K562 (cell line): Measurements from ENCODE around the gene PPP1R10. TPM values are rescaled to one million over a fixed set of nuclear protein-coding genes. Genes with fewer than 3 reads are reported as not detected.

Source experiments
- ADNP ChIP-seq: fragments of 200-800 bp; sonication (Bioruptor generic); IDR thresholded peaks from 2 replicates; pipeline ENCODE4 v1.6.1; 2016; ENCODE audit warnings: missing genetic modification characterization, missing compliant biosample characterization
- CHAMP1 ChIP-seq: fragments of 450-650 bp; IDR thresholded peaks from 2 replicates; pipeline ENCODE4 v1.6.1; 2016; ENCODE audit warnings: mild to moderate bottlenecking
- CHD4 ChIP-seq: fragments of 200-600 bp; sonication (generic); IDR thresholded peaks from 3 replicates; pipeline ENCODE4 v1.6.1; 2012; ENCODE audit warnings: low read depth, mild to moderate bottlenecking, mixed read lengths, low read length, inconsistent platforms; ENCODE audit not compliant: insufficient read depth, insufficient replicate concordance, poor library complexity, severe bottlenecking
- EHMT2 ChIP-seq: fragments of 450-650 bp; IDR thresholded peaks from 2 replicates; pipeline ENCODE4 v1.6.1; 2018; ENCODE audit warnings: antibody characterized with exemption
- FOXP4 ChIP-seq: sonication (generic); formaldehyde crosslinking; IDR thresholded peaks from 2 replicates; pipeline ENCODE4 v1.8.0; 2022; ENCODE audit warnings: mild to moderate bottlenecking, missing genetic modification reagents, borderline replicate concordance
- HNRNPL ChIP-seq: fragments of 200-400 bp; formaldehyde crosslinking; IDR thresholded peaks from 2 replicates; pipeline ENCODE4 v1.6.1; 2017; ENCODE audit warnings: low read depth, mild to moderate bottlenecking, low read length
- KHSRP ChIP-seq: fragments of 450-650 bp; IDR thresholded peaks from 2 replicates; pipeline ENCODE4 v1.6.1; 2017
- MTA1 ChIP-seq: fragments of 450-650 bp; IDR thresholded peaks from 2 replicates; pipeline ENCODE4 v1.6.1; 2017; ENCODE audit warnings: borderline replicate concordance
- MTA3 ChIP-seq: fragments of 450-650 bp; formaldehyde crosslinking; IDR thresholded peaks from 2 replicates; pipeline ENCODE4 v1.6.1; 2017; ENCODE audit warnings: mild to moderate bottlenecking, borderline replicate concordance
- NFYB ChIP-seq: IDR thresholded peaks from 2 replicates; pipeline ENCODE4 v1.6.1; 2011; ENCODE audit warnings: mild to moderate bottlenecking, moderate library complexity; ENCODE audit not compliant: insufficient read length; ENCODE audit errors: extremely low read depth
- NUFIP1 ChIP-seq: fragments of 450-650 bp; IDR thresholded peaks from 2 replicates; pipeline ENCODE4 v1.6.1; 2018; ENCODE audit not compliant: partially characterized antibody
- TCF3 ChIP-seq: sonication (generic); formaldehyde crosslinking; IDR thresholded peaks from 2 replicates; pipeline ENCODE4 v1.4.0; 2020; ENCODE audit warnings: mild to moderate bottlenecking, missing genetic modification reagents
- TEAD2 ChIP-seq: fragments of 450-650 bp; IDR thresholded peaks from 2 replicates; pipeline ENCODE4 v1.6.1; 2016; ENCODE audit warnings: missing genetic modification characterization, control low read depth, missing compliant biosample characterization
- TFE3 ChIP-seq: fragments of 450-650 bp; formaldehyde crosslinking; IDR thresholded peaks from 2 replicates; pipeline ENCODE4 v1.4.0; 2020; ENCODE audit warnings: mild to moderate bottlenecking, mixed read lengths
- THRAP3 ChIP-seq: fragments of 450-650 bp; IDR thresholded peaks from 2 replicates; pipeline ENCODE4 v1.6.1; 2016; ENCODE audit warnings: mild to moderate bottlenecking, inconsistent platforms, borderline replicate concordance
- ZBTB43 ChIP-seq: sonication (generic); formaldehyde crosslinking; IDR thresholded peaks from 2 replicates; pipeline ENCODE4 v1.8.0; 2023; ENCODE audit warnings: mild to moderate bottlenecking, missing genetic modification reagents
- ZNF224 ChIP-seq: sonication (generic); formaldehyde crosslinking; IDR thresholded peaks from 2 replicates; pipeline ENCODE4 v1.8.0; 2022; ENCODE audit warnings: mild to moderate bottlenecking, missing genetic modification reagents
- ZNF75A ChIP-seq: fragments of 450-650 bp; formaldehyde crosslinking; IDR thresholded peaks from 2 replicates; pipeline ENCODE4 v1.4.0; 2020; ENCODE audit warnings: mild to moderate bottlenecking
- polyA plus RNA-seq, 8 experiments: library from polyadenylated mRNA; depleted of rRNA in 4 of 8; stranded (reverse) in 5 of 8; unstranded in 3 of 8; fragments of >200 nt; fragmentation: Nextera tagmentation in 2 of 8; fragmentation: Illumina TruSeq in 1 of 8; extraction: Ambion mirVana in 2 of 8; extraction: Trizol in 1 of 8; gene quantifications; 2 replicates each; pipeline versions ENCODE4 v1.2.1 to v1.2.3, GENCODE V29; 2011 to 2014; ENCODE audit warnings: inconsistent platforms in 1 of 8, missing spikeins in 1 of 8
- total RNA-seq, 7 experiments: library from RNA; depleted of rRNA in 6 of 7; stranded (reverse); fragments of >200 nt in 6 of 7; fragmentation: Illumina TruSeq in 2 of 7; extraction: Trizol in 2 of 7; gene quantifications; 2 replicates each; pipeline versions ENCODE4 v1.2.1 to v1.2.3, GENCODE V29; 2011 to 2021; ENCODE audit warnings: low replicate concordance in 1 of 7
- TF ChIP-seq, protein P1 (sequence below): fragments of 450-650 bp; formaldehyde crosslinking; conservative IDR thresholded peaks from 2 replicates; pipeline ENCODE4 v1.4.0; 2022; ENCODE audit warnings: mild to moderate bottlenecking, missing genetic modification characterization

The PPP1R10 gene
- total and polyA plus RNA-seq, 9 of the 15 experiments (the other 6 are each of a cell fraction or from before 2014, with no cell fraction given), result 14.1 to 65.5 (median 32.6) TPM

DNA sequence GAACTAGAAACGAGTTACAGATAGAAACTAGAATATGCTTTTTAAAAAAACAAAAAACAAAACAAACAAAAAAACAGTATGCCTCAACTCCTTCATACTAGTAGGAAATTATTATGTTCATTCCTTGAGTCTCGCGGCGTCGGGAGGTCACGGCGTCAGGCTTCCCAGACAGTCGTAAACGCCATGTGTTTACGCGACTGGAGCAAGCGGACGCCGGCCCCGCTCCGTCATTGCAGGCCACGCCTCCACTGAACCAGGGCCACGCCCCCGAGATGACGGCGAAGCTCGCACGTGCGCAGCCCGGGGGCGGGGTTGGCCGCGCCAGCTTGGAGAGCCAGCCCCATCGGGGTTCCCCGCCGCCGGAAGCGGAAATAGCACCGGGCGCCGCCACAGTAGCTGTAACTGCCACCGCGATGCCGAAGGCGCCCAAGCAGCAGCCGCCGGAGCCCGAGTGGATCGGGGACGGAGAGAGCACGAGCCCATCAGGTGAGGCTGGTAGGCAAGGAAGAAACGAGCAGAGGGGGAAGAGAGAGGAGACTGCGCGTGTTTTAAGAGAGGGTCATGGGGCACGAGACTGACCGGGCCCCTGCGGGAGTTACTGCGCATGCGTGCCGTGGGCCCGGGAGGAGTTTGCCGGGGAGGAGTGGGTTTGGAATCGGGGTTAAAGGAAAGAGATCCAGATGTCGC is 45.8 kb downstream of the PPP1R10 start, which contains the start of gene ABCF1 (continued):
- TF ChIP-seq MTA3, result peak; percentile 89; the same call in 1 of the 2 replicates
- TF ChIP-seq NFYB, result no peak
- TF ChIP-seq ZNF224 (CRISPR knock-in tag), result no peak
- peak; percentile 94 for TF ChIP-seq FOXP4 (CRISPR knock-in tag)
- peak; percentile 18; the same call in 1 of the 2 replicates for TF ChIP-seq TCF3 (CRISPR knock-in tag)
- no peak for TF ChIP-seq THRAP3
- TF ChIP-seq TFE3 (CRISPR knock-in tag), result peak; percentile 82
- no peak for TF ChIP-seq ADNP
- TF ChIP-seq NUFIP1, result no peak
- no peak for TF ChIP-seq TEAD2 (tag)
- TF ChIP-seq KHSRP, result no peak; the same call in 1 of the 2 replicates
- TF ChIP-seq CHAMP1, result no peak
- TF ChIP-seq, protein P1, sequence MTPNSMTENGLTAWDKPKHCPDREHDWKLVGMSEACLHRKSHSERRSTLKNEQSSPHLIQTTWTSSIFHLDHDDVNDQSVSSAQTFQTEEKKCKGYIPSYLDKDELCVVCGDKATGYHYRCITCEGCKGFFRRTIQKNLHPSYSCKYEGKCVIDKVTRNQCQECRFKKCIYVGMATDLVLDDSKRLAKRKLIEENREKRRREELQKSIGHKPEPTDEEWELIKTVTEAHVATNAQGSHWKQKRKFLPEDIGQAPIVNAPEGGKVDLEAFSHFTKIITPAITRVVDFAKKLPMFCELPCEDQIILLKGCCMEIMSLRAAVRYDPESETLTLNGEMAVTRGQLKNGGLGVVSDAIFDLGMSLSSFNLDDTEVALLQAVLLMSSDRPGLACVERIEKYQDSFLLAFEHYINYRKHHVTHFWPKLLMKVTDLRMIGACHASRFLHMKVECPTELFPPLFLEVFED (CRISPR knock-in tag), result peak; percentile 95
- peak; percentile 94 for TF ChIP-seq MTA1
- peak; percentile 85; the same call in 1 of the 2 replicates for TF ChIP-seq ZBTB43
- TF ChIP-seq CHD4, result no peak
- 0 out of 2 replicates have a peak, but pooled peaks have one; percentile 41 for TF ChIP-seq ZNF75A (CRISPR knock-in tag)
- no peak for TF ChIP-seq EHMT2
- TF ChIP-seq HNRNPL, result peak; percentile 22; the same call in 1 of the 2 replicates
